Measurements from ENCODE around the gene SDS. TPM values are rescaled to one million over a fixed set of nuclear protein-coding genes. Genes with fewer than 3 reads are reported as not detected.

SDS gene, protein sequence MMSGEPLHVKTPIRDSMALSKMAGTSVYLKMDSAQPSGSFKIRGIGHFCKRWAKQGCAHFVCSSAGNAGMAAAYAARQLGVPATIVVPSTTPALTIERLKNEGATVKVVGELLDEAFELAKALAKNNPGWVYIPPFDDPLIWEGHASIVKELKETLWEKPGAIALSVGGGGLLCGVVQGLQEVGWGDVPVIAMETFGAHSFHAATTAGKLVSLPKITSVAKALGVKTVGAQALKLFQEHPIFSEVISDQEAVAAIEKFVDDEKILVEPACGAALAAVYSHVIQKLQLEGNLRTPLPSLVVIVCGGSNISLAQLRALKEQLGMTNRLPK
- polyA plus RNA-seq (2012; ENCODE audit: insufficient read depth, insufficient read length, low read depth), result 0.74 TPM

DNA sequence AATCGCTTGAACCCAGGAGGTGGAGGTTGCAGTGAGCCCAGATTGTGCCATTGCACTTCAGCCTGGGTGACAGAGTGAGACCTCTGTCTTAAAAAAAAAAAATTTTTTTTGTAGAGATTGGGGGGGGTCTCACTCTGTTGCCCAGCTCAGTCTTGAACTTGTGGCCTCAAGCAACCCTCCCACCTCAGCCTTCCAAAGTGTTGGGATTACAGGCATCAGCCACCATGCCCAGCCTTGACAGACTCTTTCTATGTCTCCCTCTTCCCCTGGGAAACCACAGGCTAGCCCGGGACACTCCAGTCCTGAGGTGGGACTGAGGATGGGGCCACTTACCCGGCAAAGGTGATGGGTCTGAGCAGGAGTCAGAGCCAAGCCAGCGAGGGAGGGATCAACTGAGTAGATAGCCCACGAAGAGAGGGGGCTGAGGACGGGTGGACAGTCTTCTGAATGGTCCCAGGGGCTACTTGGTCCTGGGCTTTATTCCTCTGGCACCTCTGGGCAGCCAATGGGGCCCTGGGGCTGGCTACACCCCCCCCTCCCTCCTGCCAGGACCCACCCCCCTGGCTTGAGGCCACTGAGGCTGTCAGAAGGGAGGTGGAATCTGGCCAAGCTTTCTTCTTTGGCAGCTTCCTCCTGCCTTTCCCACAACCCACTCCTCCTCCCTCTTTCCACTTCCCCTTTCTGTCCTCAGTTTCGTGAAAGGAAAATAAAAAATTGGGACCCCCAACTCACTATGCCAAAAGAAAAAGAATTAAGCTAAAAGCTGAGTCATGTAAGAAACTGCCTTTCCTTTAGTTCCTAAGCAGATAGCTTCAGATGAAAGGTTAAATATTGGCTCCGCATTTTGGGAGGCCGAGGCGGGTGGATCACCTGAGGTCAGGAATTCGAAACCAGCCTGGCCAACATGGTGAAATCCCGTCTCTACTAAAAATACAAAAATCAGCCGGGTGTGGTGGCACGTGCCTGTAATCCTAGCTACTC lies at the start of gene SDS:
Gene SDS, minus strand, starts transcription at position 453 of the 981 bp plus-strand sequence. CDS start 4,179 bp downstream, outside the sequence.
- no peak within 1 kb of the TSS for H3K4me3 ChIP-seq (ENCODE audit: low read depth, low read length)
- no peaks in the 10 kb centered on the region for H3K36me3 ChIP-seq
- peaks cover 5% of the 10 kb centered on the region; the same call in 1 of the 2 replicates for H3K27me3 ChIP-seq
- DNase-seq, result peak; percentile 32
- no peaks in the 10 kb centered on the region for H3K9me3 ChIP-seq
- no peaks in the 10 kb centered on the region for H3K4me1 ChIP-seq
- TF ChIP-seq, protein P1, sequence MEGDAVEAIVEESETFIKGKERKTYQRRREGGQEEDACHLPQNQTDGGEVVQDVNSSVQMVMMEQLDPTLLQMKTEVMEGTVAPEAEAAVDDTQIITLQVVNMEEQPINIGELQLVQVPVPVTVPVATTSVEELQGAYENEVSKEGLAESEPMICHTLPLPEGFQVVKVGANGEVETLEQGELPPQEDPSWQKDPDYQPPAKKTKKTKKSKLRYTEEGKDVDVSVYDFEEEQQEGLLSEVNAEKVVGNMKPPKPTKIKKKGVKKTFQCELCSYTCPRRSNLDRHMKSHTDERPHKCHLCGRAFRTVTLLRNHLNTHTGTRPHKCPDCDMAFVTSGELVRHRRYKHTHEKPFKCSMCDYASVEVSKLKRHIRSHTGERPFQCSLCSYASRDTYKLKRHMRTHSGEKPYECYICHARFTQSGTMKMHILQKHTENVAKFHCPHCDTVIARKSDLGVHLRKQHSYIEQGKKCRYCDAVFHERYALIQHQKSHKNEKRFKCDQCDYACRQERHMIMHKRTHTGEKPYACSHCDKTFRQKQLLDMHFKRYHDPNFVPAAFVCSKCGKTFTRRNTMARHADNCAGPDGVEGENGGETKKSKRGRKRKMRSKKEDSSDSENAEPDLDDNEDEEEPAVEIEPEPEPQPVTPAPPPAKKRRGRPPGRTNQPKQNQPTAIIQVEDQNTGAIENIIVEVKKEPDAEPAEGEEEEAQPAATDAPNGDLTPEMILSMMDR (IDR thresholded peaks at IDR 0.05; ENCODE audit: low read depth, low read length), result no peak

DNA sequence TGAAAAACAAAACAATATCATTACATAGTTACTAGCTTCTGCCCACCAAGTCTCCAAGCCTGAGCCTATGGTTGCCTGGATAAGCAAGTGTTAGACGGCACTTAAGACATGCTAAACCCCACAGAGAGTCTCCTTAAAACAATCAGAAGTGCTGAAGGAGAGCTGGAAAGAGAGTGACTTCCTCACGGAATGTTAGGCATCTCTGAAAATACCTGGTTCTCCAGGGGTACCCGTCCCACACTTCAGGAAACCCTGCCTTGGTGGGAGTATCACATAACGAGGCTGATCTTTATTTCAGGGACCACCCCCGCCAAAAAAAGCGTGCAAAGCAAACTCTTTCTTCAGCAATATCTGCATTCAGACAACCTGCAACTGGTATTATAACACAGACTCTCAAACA lies 49.6 kb upstream of the SDS start:
- Histone ChIP-seq H3K9me3 (no peaks in the 10 kb centered on the region; the same call in 1 of the 2 replicates), H3K36me3 (no peaks in the 10 kb centered on the region), H3K4me3 (ENCODE audit: low read depth, low read length) (no peak overlapping the region), H3K4me1 (no peaks in the 10 kb centered on the region), H3K27me3 (peaks cover 15% of the 10 kb centered on the region)
- TF ChIP-seq, protein P1 (IDR thresholded peaks at IDR 0.05; ENCODE audit: low read depth, low read length), result no peak
- no peak for DNase-seq

DNA sequence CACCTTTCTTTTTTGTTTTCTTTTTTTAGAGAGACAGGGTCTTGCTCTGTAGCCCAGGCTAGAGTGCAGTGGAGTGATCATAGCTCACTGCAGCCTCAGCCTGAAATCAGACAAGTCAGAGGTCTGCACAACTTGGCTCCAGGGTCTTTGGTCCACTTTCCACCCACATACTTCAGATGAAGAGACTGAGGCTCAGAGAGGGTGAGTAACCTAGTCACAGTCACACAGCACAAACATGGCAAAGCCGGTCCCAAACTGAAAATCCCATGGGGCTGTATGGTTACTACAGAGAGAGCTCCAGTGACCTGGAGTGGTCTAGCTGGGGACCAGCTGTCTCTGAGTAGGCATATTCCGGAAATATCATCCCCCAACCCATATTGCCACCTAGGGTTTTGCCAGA lies 48.8 kb upstream of the SDS start:
- Histone ChIP-seq H3K4me1 (no peaks in the 10 kb centered on the region), H3K36me3 (no peaks in the 10 kb centered on the region), H3K9me3 (no peaks in the 10 kb centered on the region; the same call in 1 of the 2 replicates), H3K27me3 (peaks cover 9% of the 10 kb centered on the region), H3K4me3 (ENCODE audit: low read depth, low read length) (no peak overlapping the region)
- DNase-seq, result no peak
- TF ChIP-seq, protein P1 (IDR thresholded peaks at IDR 0.05; ENCODE audit: low read depth, low read length), result no peak

DNA sequence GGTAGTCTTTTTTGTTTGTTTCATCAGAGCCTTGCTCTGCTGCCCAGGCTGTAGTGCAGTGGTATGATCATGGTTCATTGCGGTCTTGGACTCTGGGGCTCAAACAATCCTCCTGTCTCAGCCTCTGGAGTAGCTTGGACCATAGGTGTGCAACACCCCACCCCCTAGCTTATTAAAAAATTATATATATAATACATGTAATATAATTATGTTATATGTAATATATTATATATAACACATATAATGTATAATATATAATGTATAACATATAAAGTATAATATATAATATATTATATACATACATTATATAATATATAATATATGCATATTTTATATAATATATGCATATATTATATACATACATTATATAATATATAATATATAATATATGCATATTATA lies 46.2 kb upstream of the SDS start:
- TF ChIP-seq, protein P1 (IDR thresholded peaks at IDR 0.05; ENCODE audit: low read depth, low read length), result no peak
- Histone ChIP-seq H3K27me3 (peaks cover 5% of the 10 kb centered on the region; the same call in 1 of the 2 replicates), H3K4me3 (ENCODE audit: low read depth, low read length) (no peak overlapping the region), H3K9me3 (no peaks in the 10 kb centered on the region; the same call in 1 of the 2 replicates), H3K4me1 (no peaks in the 10 kb centered on the region), H3K36me3 (no peaks in the 10 kb centered on the region)
- DNase-seq, result no peak

DNA sequence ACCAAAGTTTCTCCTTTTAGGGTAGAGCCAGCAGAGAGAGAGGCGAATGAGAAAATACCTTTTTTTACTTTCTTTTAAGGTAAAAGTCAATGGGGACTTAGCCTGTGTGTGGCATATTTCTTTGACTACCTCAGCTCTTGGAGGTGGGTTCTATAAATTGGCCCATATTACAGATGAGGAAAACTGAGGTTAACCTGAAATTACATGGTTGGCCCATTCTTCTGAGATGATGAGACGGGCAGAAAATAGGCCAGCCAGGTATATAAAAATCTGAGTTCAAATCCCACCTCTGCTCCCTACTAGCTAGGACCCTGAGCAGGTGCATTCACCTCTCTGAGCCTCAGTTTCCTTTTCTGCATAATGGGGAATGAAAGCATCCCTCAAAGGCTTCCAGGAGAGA lies 45.6 kb upstream of the SDS start:
- no peak for DNase-seq
- Histone ChIP-seq H3K36me3 (no peaks in the 10 kb centered on the region), H3K9me3 (no peaks in the 10 kb centered on the region; the same call in 1 of the 2 replicates), H3K27me3 (peaks cover 5% of the 10 kb centered on the region; the same call in 1 of the 2 replicates), H3K4me3 (ENCODE audit: low read depth, low read length) (no peak overlapping the region), H3K4me1 (no peaks in the 10 kb centered on the region)
- TF ChIP-seq, protein P1 (IDR thresholded peaks at IDR 0.05; ENCODE audit: low read depth, low read length), result no peak

All from BE2C (cell line).